ENCODE results near the gene PSMB1.

DNA sequence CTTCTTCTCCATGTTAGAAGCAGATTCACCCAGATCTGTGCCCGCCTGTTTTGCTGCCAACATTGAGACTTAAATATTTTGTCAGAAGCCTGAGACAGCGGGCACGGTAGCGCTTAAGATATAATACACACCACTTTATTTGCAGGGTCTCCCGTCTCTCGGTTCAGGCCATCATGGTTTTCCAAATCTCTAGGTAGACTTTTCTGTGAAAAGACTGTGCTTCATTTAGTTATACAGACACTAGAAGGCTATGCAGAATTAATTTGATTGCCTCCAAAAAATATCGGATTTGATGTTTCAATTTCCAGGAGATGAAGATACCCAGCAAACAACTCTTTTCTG is 1.7 kb upstream of the PSMB1 start:
- TF ChIP-seq, protein P1, sequence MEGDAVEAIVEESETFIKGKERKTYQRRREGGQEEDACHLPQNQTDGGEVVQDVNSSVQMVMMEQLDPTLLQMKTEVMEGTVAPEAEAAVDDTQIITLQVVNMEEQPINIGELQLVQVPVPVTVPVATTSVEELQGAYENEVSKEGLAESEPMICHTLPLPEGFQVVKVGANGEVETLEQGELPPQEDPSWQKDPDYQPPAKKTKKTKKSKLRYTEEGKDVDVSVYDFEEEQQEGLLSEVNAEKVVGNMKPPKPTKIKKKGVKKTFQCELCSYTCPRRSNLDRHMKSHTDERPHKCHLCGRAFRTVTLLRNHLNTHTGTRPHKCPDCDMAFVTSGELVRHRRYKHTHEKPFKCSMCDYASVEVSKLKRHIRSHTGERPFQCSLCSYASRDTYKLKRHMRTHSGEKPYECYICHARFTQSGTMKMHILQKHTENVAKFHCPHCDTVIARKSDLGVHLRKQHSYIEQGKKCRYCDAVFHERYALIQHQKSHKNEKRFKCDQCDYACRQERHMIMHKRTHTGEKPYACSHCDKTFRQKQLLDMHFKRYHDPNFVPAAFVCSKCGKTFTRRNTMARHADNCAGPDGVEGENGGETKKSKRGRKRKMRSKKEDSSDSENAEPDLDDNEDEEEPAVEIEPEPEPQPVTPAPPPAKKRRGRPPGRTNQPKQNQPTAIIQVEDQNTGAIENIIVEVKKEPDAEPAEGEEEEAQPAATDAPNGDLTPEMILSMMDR (IDR thresholded peaks at IDR 0.05) = no peak
- TF ChIP-seq EP300 (IDR thresholded peaks at IDR 0.05) (no peak), POLR2A (IDR thresholded peaks at IDR 0.05) (no peak), POLR2AphosphoS5 (IDR thresholded peaks at IDR 0.05) (no peak)
